ENCODE data around the gene PLEKHA8.

DNA sequence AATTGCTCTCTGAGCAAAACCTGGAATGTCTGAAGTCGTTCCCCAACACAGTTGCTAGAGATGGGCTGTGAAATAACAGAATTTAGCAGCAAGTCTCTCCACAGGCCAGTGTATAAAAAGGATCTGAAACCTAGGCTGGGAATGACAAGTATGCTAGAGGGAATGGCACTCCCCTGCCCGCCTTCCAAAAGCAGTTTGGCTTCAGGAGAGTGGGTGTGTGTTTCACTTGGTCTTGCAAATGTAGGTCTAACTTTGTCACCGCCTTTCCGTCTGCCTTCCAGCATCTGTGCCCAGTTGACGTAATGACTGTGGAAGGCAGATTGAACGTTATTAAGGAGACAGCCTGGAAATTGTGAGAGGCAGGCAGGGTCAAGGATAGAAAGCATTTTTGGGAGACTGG is 88.6 kb downstream of the PLEKHA8 start:
- TF ChIP-seq ZNF384 (IDR thresholded peaks at IDR 0.05) (no peak), ARNT (IDR thresholded peaks at IDR 0.05) (no peak), LEF1 (IDR thresholded peaks at IDR 0.05; ENCODE audit: borderline replicate concordance) (no peak), BHLHE40 (IDR thresholded peaks at IDR 0.05; ENCODE audit: borderline replicate concordance) (no peak), TARDBP (IDR thresholded peaks at IDR 0.05) (no peak), ELF4 (IDR thresholded peaks at IDR 0.05) (no peak), NFRKB (IDR thresholded peaks at IDR 0.05) (no peak), SUZ12 (IDR thresholded peaks at IDR 0.05) (no peak), FOXM1 (IDR thresholded peaks at IDR 0.05; ENCODE audit: borderline replicate concordance) (no peak), SP1 (IDR thresholded peaks at IDR 0.05) (no peak)
- TF ChIP-seq, protein P1, sequence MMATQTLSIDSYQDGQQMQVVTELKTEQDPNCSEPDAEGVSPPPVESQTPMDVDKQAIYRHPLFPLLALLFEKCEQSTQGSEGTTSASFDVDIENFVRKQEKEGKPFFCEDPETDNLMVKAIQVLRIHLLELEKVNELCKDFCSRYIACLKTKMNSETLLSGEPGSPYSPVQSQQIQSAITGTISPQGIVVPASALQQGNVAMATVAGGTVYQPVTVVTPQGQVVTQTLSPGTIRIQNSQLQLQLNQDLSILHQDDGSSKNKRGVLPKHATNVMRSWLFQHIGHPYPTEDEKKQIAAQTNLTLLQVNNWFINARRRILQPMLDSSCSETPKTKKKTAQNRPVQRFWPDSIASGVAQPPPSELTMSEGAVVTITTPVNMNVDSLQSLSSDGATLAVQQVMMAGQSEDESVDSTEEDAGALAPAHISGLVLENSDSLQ (IDR thresholded peaks at IDR 0.05), result no peak
